Activated CD8-positive, alpha-beta memory T cell treated with anti-CD3 and anti-CD28 coated beads, Interleukin-2, amount 50 U/mL, for 1 hour (primary cell): ENCODE data around the gene PPFIA4.

Experiments
- DNase-seq: peaks from one replicate; pipeline ENCODE4 v3.0.0-alpha.2; 2020; ENCODE audit errors: extremely low read depth

PPFIA4 gene

DNA sequence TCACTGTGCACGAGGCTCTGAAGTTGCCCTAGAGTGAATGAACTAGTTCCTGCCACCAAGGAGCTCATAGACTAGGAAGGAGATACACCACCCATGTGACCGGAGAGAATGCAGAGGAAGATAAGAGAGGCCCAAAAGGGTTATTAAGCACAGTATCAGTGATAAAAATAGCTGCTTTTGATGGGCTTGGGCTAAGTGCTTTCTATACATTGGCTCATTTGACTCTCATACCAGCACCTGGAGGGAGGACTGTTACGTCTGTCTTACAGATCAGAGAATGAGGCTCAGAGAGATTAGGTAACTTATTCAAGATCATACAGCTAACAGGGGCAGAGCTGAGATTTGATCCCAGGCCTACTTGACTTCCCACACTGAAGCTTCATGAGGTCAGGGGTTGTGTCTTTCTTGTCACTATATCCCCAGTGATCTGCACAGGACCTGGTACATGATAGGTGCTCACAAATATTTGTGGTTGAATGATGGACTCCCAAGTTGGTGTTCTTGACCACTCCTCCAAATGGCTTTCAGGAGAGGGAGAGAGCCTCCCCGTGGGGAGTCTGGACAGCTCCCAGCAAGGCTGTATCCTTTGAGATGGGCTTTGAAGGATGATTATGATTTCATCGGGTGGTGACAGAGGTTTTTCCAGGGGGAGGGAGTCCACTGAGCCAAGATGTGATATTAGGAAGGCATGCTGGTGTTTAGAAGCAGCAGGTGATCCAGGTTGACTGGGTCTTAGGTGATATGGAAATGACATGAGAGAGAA, 14.4 kb downstream of the PPFIA4 start:
- DNase-seq, result no peak

- DNase-seq, result no peak
Observed at GRCh38 chr1:203041351-203041932, 15.2 kb downstream of the PPFIA4 start.

- DNase-seq, result no peak
Observed at GRCh38 chr1:203043830-203044545, 17.7 kb downstream of the PPFIA4 start.

GRCh38 chr1:203044546-203045250, 18.4 kb downstream of the PPFIA4 start:
- DNase-seq, result no peak

DNA sequence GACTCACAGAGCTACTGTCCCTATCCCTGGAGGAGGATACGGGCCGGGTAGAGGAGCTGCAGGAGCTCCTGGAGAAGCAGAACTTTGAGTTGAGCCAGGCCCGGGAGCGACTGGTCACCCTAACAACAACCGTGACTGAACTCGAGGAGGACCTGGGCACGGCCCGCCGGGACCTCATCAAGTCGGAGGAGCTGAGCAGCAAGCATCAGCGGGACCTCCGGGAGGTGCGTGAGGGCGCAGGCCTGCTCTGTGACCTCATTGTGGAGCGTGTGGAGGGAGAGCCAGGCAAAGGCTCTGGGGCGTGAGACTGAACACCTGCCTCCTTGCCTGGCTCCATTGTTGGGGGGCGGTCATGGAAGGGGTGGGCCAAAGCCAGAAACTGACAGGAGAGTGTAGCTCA, 19.0 kb downstream of the PPFIA4 start:
- no peak for DNase-seq

DNA sequence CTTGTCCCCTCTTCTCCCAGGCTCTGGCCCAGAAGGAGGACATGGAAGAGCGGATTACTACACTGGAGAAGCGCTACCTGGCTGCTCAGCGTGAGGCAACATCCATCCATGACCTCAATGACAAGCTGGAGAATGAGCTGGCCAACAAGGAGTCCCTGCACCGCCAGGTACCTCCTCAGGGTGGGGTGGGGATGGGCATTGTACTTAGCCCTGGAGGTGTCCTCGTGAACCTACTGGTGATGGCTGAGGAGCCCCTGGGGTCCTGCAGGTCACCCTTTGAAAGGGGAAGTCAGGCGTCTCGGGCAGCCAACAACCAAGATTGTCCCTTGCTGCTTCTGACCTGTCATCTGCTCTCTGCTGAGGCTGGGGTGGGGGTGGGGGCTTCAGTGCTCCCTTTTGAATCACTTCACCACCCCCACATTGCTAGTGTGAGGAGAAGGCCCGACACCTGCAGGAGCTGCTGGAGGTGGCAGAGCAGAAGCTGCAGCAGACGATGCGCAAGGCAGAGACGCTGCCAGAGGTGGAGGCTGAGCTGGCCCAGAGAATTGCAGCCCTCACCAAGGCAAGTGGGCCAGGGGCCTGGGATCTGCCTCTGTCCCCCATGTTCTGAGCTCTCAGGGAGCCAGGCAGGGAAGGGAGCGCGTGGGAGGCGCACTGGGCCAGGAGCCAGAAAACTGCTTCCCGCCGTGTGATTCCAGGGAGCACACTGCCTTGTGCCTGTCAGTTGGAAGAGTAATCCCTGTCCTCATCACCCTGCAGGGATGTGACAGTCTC, 19.7 kb downstream of the PPFIA4 start:
- DNase-seq, result no peak

- DNase-seq, result no peak
Observed at GRCh38 chr1:203046984-203047630, 20.8 kb downstream of the PPFIA4 start.

GRCh38 chr1:203048086-203048485, 21.8 kb downstream of the PPFIA4 start:
- no peak for DNase-seq

GRCh38 chr1:203048555-203049051, 22.3 kb downstream of the PPFIA4 start:
- no peak for DNase-seq

- no peak for DNase-seq
Observed at GRCh38 chr1:203049077-203049476, 22.8 kb downstream of the PPFIA4 start.

- no peak for DNase-seq
Observed at GRCh38 chr1:203049576-203050180, 23.4 kb downstream of the PPFIA4 start.

GRCh38 chr1:203050826-203051225, 24.5 kb downstream of the PPFIA4 start:
- DNase-seq, result no peak

DNA sequence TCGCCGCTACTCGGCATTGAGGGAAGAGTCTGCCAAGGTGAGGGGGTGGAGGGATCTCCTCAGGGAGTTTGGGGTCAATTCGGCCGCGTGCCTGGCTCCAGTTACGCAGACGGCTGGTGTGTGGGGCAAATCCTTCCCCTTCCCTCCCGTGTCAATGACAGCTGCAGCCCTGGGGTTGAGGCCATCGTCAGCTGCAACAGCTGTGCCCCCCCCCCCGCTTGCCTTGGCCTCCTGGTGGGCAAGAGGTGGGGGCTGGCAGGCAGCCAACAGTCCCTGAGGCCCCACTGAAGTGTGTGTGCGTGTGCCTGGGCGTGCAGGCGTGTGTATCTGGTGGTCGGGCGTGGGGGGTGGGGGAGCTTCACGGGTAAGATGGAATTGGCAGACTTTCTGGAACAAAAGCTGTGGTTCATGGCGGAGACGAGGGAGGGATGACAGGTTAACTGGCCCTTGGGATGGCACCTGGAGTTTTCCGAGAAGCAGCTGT, 25.6 kb downstream of the PPFIA4 start:
- no peak for DNase-seq

DNA sequence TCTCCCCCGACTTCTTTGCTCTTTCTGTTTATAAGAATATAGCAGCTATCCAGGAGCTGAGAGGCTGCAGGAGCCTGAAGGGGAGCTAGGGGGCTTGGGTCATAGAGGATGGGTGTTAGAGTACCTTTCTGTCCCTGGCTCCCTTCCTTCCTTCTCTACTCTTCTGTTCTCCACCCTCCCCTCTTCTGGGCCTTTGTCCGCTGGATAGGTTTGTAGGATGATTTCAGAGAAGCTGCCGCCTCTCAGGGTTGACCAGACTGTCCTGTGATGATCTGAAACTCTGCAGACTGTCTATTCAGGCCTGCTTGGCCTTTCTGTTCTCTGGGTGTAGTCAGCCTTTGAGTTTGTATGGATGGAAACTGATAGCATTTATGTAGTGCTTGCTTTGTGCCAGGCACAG, 26.3 kb downstream of the PPFIA4 start:
- DNase-seq, result no peak

- no peak for DNase-seq
Observed at GRCh38 chr1:203054184-203054583, 27.9 kb downstream of the PPFIA4 start.

- DNase-seq, result no peak
Observed at GRCh38 chr1:203054642-203055041, 28.4 kb downstream of the PPFIA4 start.

GRCh38 chr1:203055161-203055799, 29.0 kb downstream of the PPFIA4 start:
- DNase-seq, result no peak

GRCh38 chr1:203056012-203056411, 29.7 kb downstream of the PPFIA4 start:
- DNase-seq, result no peak

DNA sequence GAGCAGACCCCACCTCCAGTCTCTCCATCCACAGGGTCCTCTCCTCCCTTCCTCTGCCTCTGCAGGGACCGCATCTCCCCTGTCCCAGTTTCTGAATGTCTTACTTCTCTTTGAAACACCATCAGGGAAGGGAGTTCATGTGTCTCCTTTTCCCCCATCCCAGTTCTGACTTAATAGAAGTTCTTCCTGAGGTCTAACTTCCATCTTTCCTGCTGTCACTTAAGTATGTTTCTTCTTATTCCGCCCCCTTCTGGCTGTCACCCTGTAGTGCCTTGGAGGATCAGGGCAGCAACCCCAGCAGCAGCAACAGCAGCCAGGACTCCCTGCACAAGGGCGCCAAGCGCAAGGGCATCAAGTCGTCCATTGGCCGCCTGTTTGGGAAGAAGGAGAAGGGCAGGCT, 30.2 kb downstream of the PPFIA4 start:
- DNase-seq, result no peak
